HepG2 (cell line): ENCODE results near the gene POLR1H. TPM values are rescaled to one million over a fixed set of nuclear protein-coding genes. Genes with fewer than 3 reads are reported as not detected.

Source experiments
- CCAR2 ChIP-seq: fragments of 200-400 bp; formaldehyde crosslinking; optimal IDR thresholded peaks from 2 replicates; pipeline ENCODE3; 2018; ENCODE audit warnings: low read depth, mild to moderate bottlenecking, low read length, moderate library complexity
- ISX ChIP-seq: sonication (generic); formaldehyde crosslinking; conservative IDR thresholded peaks from 2 replicates; pipeline ENCODE4 v1.5.0; 2020; ENCODE audit warnings: missing genetic modification reagents
- NCOA2 ChIP-seq: sonication (generic); formaldehyde crosslinking; IDR thresholded peaks from 2 replicates; pipeline ENCODE4 v1.8.0; 2022; ENCODE audit warnings: inconsistent platforms
- SP4 ChIP-seq: sonication (generic); formaldehyde crosslinking; IDR thresholded peaks from 2 replicates; pipeline ENCODE4 v1.8.1; 2023; ENCODE audit warnings: mild to moderate bottlenecking, missing genetic modification reagents
- SRY ChIP-seq: sonication (generic); formaldehyde crosslinking; IDR thresholded peaks from 2 replicates; pipeline ENCODE4 v1.8.0; 2022; ENCODE audit warnings: mild to moderate bottlenecking, missing genetic modification reagents
- STAT6 ChIP-seq: sonication (generic); formaldehyde crosslinking; IDR thresholded peaks from 2 replicates; pipeline ENCODE4 v1.4.0; 2020; ENCODE audit warnings: missing genetic modification reagents, mild to moderate bottlenecking, borderline replicate concordance
- SUZ12 ChIP-seq: fragments of 150-350 bp; IDR thresholded peaks from 2 replicates; pipeline ENCODE4 v1.6.1; 2014; ENCODE audit warnings: low read depth, low read length
- TIGD3 ChIP-seq: sonication (generic); formaldehyde crosslinking; IDR thresholded peaks from 2 replicates; pipeline ENCODE4 v1.5.1; 2020; ENCODE audit warnings: mild to moderate bottlenecking, missing genetic modification reagents, borderline replicate concordance
- TP53 ChIP-seq: sonication (generic); formaldehyde crosslinking; conservative IDR thresholded peaks from 2 replicates; pipeline ENCODE4 v1.4.0; 2020; ENCODE audit warnings: missing genetic modification reagents
- ZNF512B ChIP-seq: sonication (generic); formaldehyde crosslinking; IDR thresholded peaks from 2 replicates; pipeline ENCODE4 v1.5.1; 2020; ENCODE audit warnings: missing genetic modification reagents, mild to moderate bottlenecking, borderline replicate concordance
- ZNF552 ChIP-seq: sonication (generic); formaldehyde crosslinking; IDR thresholded peaks from 2 replicates; pipeline ENCODE4 v1.9.0; 2022; ENCODE audit warnings: missing genetic modification reagents, mild to moderate bottlenecking, borderline replicate concordance
- ZNF781 ChIP-seq: sonication (generic); formaldehyde crosslinking; IDR thresholded peaks from 2 replicates; pipeline ENCODE4 v1.5.1; 2020; ENCODE audit warnings: borderline replicate concordance, mild to moderate bottlenecking, missing genetic modification reagents; ENCODE audit errors: not compliant biosample characterization
- polyA plus RNA-seq, 8 experiments: library from polyadenylated mRNA; depleted of rRNA in 3 of 8; stranded (reverse) in 7 of 8; unstranded in 1 of 8; fragments of >200 nt; fragmentation: Illumina TruSeq in 4 of 8; extraction: Trizol in 4 of 8; gene quantifications; 2 replicates each; pipeline versions ENCODE4 v1.2.1 to v1.2.3, GENCODE V29; 2011 to 2016; ENCODE audit warnings: low read depth in 4 of 8, missing spikeins in 1 of 8, mixed read lengths in 1 of 8; ENCODE audit not compliant: insufficient read depth in 1 of 8
- total RNA-seq, 5 experiments: library from RNA; depleted of rRNA; stranded (reverse); fragments of >200 nt; fragmentation: Illumina TruSeq; extraction: Trizol; gene quantifications; 2 replicates each; pipeline ENCODE4 v1.2.3, GENCODE V29; 2016; ENCODE audit warnings: low read depth in 1 of 5
- TF ChIP-seq, protein P1 (sequence below), 2 experiments: sonication (generic) in 1 of 2; formaldehyde crosslinking in 1 of 2; IDR thresholded peaks; 2 replicates each; pipeline versions ENCODE4 v1.6.1 to v1.9.0; 2014 to 2022; ENCODE audit warnings: antibody characterized with exemption in 1 of 2, borderline replicate concordance in 1 of 2, inconsistent platforms in 1 of 2, low read depth in 1 of 2, missing genetic modification reagents in 1 of 2

The POLR1H gene
- total and polyA plus RNA-seq, 2 of the 13 experiments (the other 11 are each of a cell fraction or from before 2014, with no cell fraction given) = 61.4 to 79.8 TPM

DNA sequence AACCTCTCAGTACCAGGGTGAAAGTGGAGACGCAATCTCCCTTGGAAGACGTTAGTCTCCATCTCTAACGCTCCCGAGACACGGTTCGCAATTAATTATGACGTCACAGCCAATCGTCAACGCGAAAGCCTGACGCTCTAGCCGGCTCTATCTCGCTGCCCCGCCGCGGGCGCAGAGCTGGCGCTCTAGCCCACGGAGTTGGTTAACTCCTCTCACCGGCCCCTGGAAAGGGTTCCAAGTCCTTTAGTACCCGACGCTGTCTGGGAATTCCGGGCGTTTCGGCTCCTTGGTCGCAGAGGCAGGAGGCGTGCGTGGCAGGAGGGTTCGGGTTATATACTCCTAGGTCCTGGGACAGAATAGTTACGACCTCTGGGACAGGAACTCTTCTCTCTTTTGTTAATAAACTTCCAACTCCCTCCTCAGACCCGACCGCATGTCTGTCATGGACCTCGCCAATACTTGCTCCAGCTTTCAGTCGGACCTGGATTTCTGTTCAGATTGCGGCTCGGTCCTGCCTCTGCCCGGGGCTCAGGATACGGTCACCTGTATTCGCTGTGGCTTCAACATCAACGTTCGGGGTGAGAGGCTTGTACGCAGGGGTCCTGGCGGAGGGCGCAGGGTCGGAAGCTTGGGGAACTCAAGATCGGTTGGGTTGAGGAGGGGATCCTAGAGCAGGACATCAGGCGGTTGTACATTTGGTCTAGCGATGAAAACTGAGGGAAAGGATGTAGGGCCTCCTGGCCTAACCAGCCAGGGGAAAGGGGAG lies at the start of gene POLR1H (continued):
- TF ChIP-seq, protein P1, sequence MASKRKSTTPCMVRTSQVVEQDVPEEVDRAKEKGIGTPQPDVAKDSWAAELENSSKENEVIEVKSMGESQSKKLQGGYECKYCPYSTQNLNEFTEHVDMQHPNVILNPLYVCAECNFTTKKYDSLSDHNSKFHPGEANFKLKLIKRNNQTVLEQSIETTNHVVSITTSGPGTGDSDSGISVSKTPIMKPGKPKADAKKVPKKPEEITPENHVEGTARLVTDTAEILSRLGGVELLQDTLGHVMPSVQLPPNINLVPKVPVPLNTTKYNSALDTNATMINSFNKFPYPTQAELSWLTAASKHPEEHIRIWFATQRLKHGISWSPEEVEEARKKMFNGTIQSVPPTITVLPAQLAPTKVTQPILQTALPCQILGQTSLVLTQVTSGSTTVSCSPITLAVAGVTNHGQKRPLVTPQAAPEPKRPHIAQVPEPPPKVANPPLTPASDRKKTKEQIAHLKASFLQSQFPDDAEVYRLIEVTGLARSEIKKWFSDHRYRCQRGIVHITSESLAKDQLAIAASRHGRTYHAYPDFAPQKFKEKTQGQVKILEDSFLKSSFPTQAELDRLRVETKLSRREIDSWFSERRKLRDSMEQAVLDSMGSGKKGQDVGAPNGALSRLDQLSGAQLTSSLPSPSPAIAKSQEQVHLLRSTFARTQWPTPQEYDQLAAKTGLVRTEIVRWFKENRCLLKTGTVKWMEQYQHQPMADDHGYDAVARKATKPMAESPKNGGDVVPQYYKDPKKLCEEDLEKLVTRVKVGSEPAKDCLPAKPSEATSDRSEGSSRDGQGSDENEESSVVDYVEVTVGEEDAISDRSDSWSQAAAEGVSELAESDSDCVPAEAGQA (IDR thresholded peaks at IDR 0.05; ENCODE audit: low read depth) = peak; percentile 95
- TF ChIP-seq, protein P1 (CRISPR knock-in tag; IDR thresholded peaks at IDR 0.05; ENCODE audit: borderline replicate concordance) = peak; percentile 86
- TF ChIP-seq NCOA2 (peak; percentile 66), SP4 (CRISPR knock-in tag) (no peak), STAT6 (CRISPR knock-in tag) (peak; percentile 98), SRY (CRISPR knock-in tag) (no peak; the same call in none of the 2 replicates), ISX (CRISPR knock-in tag) (peak; percentile 86; the same call in 1 of the 2 replicates), ZNF781 (peak; percentile 81), TP53 (CRISPR knock-in tag) (peak; percentile 95), CCAR2 (peak; percentile 80), TIGD3 (CRISPR knock-in tag) (no peak; the same call in none of the 2 replicates), SUZ12 (no peak), ZNF552 (no peak), ZNF512B (CRISPR knock-in tag) (no peak)
